ENCODE measurements around the gene OR8K1. TPM values are rescaled to one million over a fixed set of nuclear protein-coding genes. Genes with fewer than 3 reads are reported as not detected.

Gene OR8K1
- total and polyA plus RNA-seq, 9 of the 15 experiments (the other 6 are each of a cell fraction or from before 2014, with no cell fraction given), result not detected

DNA sequence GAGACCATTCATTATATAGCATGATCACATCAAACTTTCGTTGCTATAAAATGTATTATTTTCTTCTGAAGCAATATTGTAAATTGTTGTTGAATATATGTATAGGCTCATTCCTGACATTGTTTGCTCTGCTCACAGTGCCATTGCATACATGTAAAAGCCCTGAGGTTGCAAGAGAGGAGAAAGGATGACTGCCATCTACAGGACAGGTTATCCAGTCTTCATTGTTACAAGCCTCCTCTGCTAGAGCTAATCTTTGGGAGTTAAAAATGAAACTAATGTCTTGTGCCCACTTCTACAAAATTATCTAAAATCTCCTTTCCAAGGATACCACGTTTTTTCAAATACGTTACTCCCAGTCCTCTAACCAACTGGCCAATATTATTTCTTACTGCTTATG lies 50.2 kb downstream of the OR8K1 start (continued):
- TF ChIP-seq, protein P1, sequence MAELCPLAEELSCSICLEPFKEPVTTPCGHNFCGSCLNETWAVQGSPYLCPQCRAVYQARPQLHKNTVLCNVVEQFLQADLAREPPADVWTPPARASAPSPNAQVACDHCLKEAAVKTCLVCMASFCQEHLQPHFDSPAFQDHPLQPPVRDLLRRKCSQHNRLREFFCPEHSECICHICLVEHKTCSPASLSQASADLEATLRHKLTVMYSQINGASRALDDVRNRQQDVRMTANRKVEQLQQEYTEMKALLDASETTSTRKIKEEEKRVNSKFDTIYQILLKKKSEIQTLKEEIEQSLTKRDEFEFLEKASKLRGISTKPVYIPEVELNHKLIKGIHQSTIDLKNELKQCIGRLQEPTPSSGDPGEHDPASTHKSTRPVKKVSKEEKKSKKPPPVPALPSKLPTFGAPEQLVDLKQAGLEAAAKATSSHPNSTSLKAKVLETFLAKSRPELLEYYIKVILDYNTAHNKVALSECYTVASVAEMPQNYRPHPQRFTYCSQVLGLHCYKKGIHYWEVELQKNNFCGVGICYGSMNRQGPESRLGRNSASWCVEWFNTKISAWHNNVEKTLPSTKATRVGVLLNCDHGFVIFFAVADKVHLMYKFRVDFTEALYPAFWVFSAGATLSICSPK (IDR thresholded peaks at IDR 0.05; ENCODE audit: borderline replicate concordance), result no peak
- TF ChIP-seq ZBTB8A (IDR thresholded peaks at IDR 0.05; ENCODE audit: partially characterized antibody), result no peak

Other genes with a start within 250 kb of the OR8K1 start
Only the 7 nearest of the 17 such genes appear.
- not detected in 2 replicates for gene OR5T3, start 93.8 kb upstream of the OR8K1 start, total RNA-seq (2014; rRNA removed)
- not detected in 2 replicates for gene OR5T3, start 93.8 kb upstream of the OR8K1 start, total RNA-seq (2014; rRNA removed; fragmentation: Illumina TruSeq; extraction: Trizol)
- gene OR5T3, start 93.8 kb upstream of the OR8K1 start, total RNA-seq (2015; rRNA removed; fragmentation: Illumina TruSeq; extraction: Trizol), result not detected in 2 replicates
- gene OR5T3, start 93.8 kb upstream of the OR8K1 start, total RNA-seq (2021), result not detected in 2 replicates
- gene OR5T3, start 93.8 kb upstream of the OR8K1 start, polyA plus RNA-seq (2011; rRNA removed), result not detected in 2 replicates
- not detected in 2 replicates for gene OR5T3, start 93.8 kb upstream of the OR8K1 start, polyA plus RNA-seq (2014; fragmentation: Illumina TruSeq; extraction: Trizol)
- gene OR5T3, start 93.8 kb upstream of the OR8K1 start, polyA plus RNA-seq (2014; fragmentation: Nextera tagmentation; extraction: Ambion mirVana), result not detected
- not detected in 2 replicates for gene OR5T3, start 93.8 kb upstream of the OR8K1 start, polyA plus RNA-seq (2014; rRNA removed)
- not detected in 2 replicates for gene OR5T1, start 71.9 kb upstream of the OR8K1 start, total RNA-seq (2014; rRNA removed)
- gene OR5T1, start 71.9 kb upstream of the OR8K1 start, total RNA-seq (2014; rRNA removed; fragmentation: Illumina TruSeq; extraction: Trizol), result not detected in 2 replicates
- not detected in 2 replicates for gene OR5T1, start 71.9 kb upstream of the OR8K1 start, total RNA-seq (2015; rRNA removed; fragmentation: Illumina TruSeq; extraction: Trizol)
- not detected in 2 replicates for gene OR5T1, start 71.9 kb upstream of the OR8K1 start, total RNA-seq (2021)
- not detected in 2 replicates for gene OR5T1, start 71.9 kb upstream of the OR8K1 start, polyA plus RNA-seq (2011; rRNA removed)
- not detected in 2 replicates for gene OR5T1, start 71.9 kb upstream of the OR8K1 start, polyA plus RNA-seq (2014; fragmentation: Illumina TruSeq; extraction: Trizol)
- not detected for gene OR5T1, start 71.9 kb upstream of the OR8K1 start, polyA plus RNA-seq (2014; fragmentation: Nextera tagmentation; extraction: Ambion mirVana)
- gene OR5T1, start 71.9 kb upstream of the OR8K1 start, polyA plus RNA-seq (2014; rRNA removed), result not detected in 2 replicates
- not detected in 2 replicates for gene OR8H1, start 53.8 kb upstream of the OR8K1 start, total RNA-seq (2014; rRNA removed)
- not detected in 2 replicates for gene OR8H1, start 53.8 kb upstream of the OR8K1 start, total RNA-seq (2014; rRNA removed; fragmentation: Illumina TruSeq; extraction: Trizol)
- gene OR8H1, start 53.8 kb upstream of the OR8K1 start, total RNA-seq (2015; rRNA removed; fragmentation: Illumina TruSeq; extraction: Trizol), result not detected in 2 replicates
- gene OR8H1, start 53.8 kb upstream of the OR8K1 start, total RNA-seq (2021), result not detected in 2 replicates
- gene OR8H1, start 53.8 kb upstream of the OR8K1 start, polyA plus RNA-seq (2011; rRNA removed), result not detected in 2 replicates
- gene OR8H1, start 53.8 kb upstream of the OR8K1 start, polyA plus RNA-seq (2014; fragmentation: Illumina TruSeq; extraction: Trizol), result not detected in 2 replicates
- gene OR8H1, start 53.8 kb upstream of the OR8K1 start, polyA plus RNA-seq (2014; fragmentation: Nextera tagmentation; extraction: Ambion mirVana), result not detected
- gene OR8H1, start 53.8 kb upstream of the OR8K1 start, polyA plus RNA-seq (2014; rRNA removed), result not detected in 2 replicates
- gene OR8K3, start 30.9 kb upstream of the OR8K1 start, total RNA-seq (2014; rRNA removed), result not detected in 2 replicates
- not detected in 2 replicates for gene OR8K3, start 30.9 kb upstream of the OR8K1 start, total RNA-seq (2014; rRNA removed; fragmentation: Illumina TruSeq; extraction: Trizol)
- not detected in 2 replicates for gene OR8K3, start 30.9 kb upstream of the OR8K1 start, total RNA-seq (2015; rRNA removed; fragmentation: Illumina TruSeq; extraction: Trizol)
- not detected in 2 replicates for gene OR8K3, start 30.9 kb upstream of the OR8K1 start, total RNA-seq (2021)
- not detected in 2 replicates for gene OR8K3, start 30.9 kb upstream of the OR8K1 start, polyA plus RNA-seq (2011; rRNA removed)
- not detected in 2 replicates for gene OR8K3, start 30.9 kb upstream of the OR8K1 start, polyA plus RNA-seq (2014; fragmentation: Illumina TruSeq; extraction: Trizol)
- gene OR8K3, start 30.9 kb upstream of the OR8K1 start, polyA plus RNA-seq (2014; fragmentation: Nextera tagmentation; extraction: Ambion mirVana), result not detected
- not detected in 2 replicates for gene OR8K3, start 30.9 kb upstream of the OR8K1 start, polyA plus RNA-seq (2014; rRNA removed)
- gene OR8J1, start 8.3 kb downstream of the OR8K1 start, total RNA-seq (2014; rRNA removed), result not detected in 2 replicates
- gene OR8J1, start 8.3 kb downstream of the OR8K1 start, total RNA-seq (2014; rRNA removed; fragmentation: Illumina TruSeq; extraction: Trizol), result not detected in 2 replicates
- not detected in 2 replicates for gene OR8J1, start 8.3 kb downstream of the OR8K1 start, total RNA-seq (2015; rRNA removed; fragmentation: Illumina TruSeq; extraction: Trizol)
- gene OR8J1, start 8.3 kb downstream of the OR8K1 start, total RNA-seq (2021), result not detected in 2 replicates
- gene OR8J1, start 8.3 kb downstream of the OR8K1 start, polyA plus RNA-seq (2011; rRNA removed), result not detected in 2 replicates
- not detected in 2 replicates for gene OR8J1, start 8.3 kb downstream of the OR8K1 start, polyA plus RNA-seq (2014; fragmentation: Illumina TruSeq; extraction: Trizol)
- not detected for gene OR8J1, start 8.3 kb downstream of the OR8K1 start, polyA plus RNA-seq (2014; fragmentation: Nextera tagmentation; extraction: Ambion mirVana)
- gene OR8J1, start 8.3 kb downstream of the OR8K1 start, polyA plus RNA-seq (2014; rRNA removed), result not detected in 2 replicates
- gene OR8U1, start 29.6 kb downstream of the OR8K1 start, total RNA-seq (2014; rRNA removed), result not detected in 2 replicates
- gene OR8U1, start 29.6 kb downstream of the OR8K1 start, total RNA-seq (2014; rRNA removed; fragmentation: Illumina TruSeq; extraction: Trizol), result not detected in 2 replicates
- gene OR8U1, start 29.6 kb downstream of the OR8K1 start, total RNA-seq (2015; rRNA removed; fragmentation: Illumina TruSeq; extraction: Trizol), result not detected in 2 replicates
- not detected in 2 replicates for gene OR8U1, start 29.6 kb downstream of the OR8K1 start, total RNA-seq (2021)
- not detected in 2 replicates for gene OR8U1, start 29.6 kb downstream of the OR8K1 start, polyA plus RNA-seq (2011; rRNA removed)
- gene OR8U1, start 29.6 kb downstream of the OR8K1 start, polyA plus RNA-seq (2014; fragmentation: Illumina TruSeq; extraction: Trizol), result not detected in 2 replicates
- not detected for gene OR8U1, start 29.6 kb downstream of the OR8K1 start, polyA plus RNA-seq (2014; fragmentation: Nextera tagmentation; extraction: Ambion mirVana)
- not detected in 2 replicates for gene OR8U1, start 29.6 kb downstream of the OR8K1 start, polyA plus RNA-seq (2014; rRNA removed)
- not detected in 2 replicates for gene OR5AL1, start 66.7 kb downstream of the OR8K1 start, total RNA-seq (2014; rRNA removed)
- not detected in 2 replicates for gene OR5AL1, start 66.7 kb downstream of the OR8K1 start, total RNA-seq (2014; rRNA removed; fragmentation: Illumina TruSeq; extraction: Trizol)
- gene OR5AL1, start 66.7 kb downstream of the OR8K1 start, total RNA-seq (2015; rRNA removed; fragmentation: Illumina TruSeq; extraction: Trizol), result not detected in 2 replicates
- not detected in 2 replicates for gene OR5AL1, start 66.7 kb downstream of the OR8K1 start, total RNA-seq (2021)
- not detected in 2 replicates for gene OR5AL1, start 66.7 kb downstream of the OR8K1 start, polyA plus RNA-seq (2011; rRNA removed)
- not detected in 2 replicates for gene OR5AL1, start 66.7 kb downstream of the OR8K1 start, polyA plus RNA-seq (2014; fragmentation: Illumina TruSeq; extraction: Trizol)
- gene OR5AL1, start 66.7 kb downstream of the OR8K1 start, polyA plus RNA-seq (2014; fragmentation: Nextera tagmentation; extraction: Ambion mirVana), result not detected
- gene OR5AL1, start 66.7 kb downstream of the OR8K1 start, polyA plus RNA-seq (2014; rRNA removed), result not detected in 2 replicates

All from K562 (cell line).